Ishikawa (cell line): ENCODE data around the gene DAG1.

Experiments
- CEBPB ChIP-seq: IDR thresholded peaks from 2 replicates; pipeline ENCODE4 v1.6.1; 2012
- EP300 ChIP-seq: IDR thresholded peaks from 2 replicates; pipeline ENCODE4 v1.6.1; 2012; ENCODE audit warnings: borderline replicate concordance
- TCF12 ChIP-seq: IDR thresholded peaks from 2 replicates; pipeline ENCODE4 v1.6.1; 2012; ENCODE audit warnings: low read depth
- YY1 ChIP-seq: IDR thresholded peaks from 2 replicates; pipeline ENCODE4 v1.6.1; 2012; ENCODE audit warnings: low read depth
- TF ChIP-seq, protein P1 (sequence below): IDR thresholded peaks from 2 replicates; pipeline ENCODE4 v1.6.1; 2012
- TF ChIP-seq, protein P2 (sequence below): IDR thresholded peaks from 2 replicates; pipeline ENCODE4 v1.6.1; 2012

DNA sequence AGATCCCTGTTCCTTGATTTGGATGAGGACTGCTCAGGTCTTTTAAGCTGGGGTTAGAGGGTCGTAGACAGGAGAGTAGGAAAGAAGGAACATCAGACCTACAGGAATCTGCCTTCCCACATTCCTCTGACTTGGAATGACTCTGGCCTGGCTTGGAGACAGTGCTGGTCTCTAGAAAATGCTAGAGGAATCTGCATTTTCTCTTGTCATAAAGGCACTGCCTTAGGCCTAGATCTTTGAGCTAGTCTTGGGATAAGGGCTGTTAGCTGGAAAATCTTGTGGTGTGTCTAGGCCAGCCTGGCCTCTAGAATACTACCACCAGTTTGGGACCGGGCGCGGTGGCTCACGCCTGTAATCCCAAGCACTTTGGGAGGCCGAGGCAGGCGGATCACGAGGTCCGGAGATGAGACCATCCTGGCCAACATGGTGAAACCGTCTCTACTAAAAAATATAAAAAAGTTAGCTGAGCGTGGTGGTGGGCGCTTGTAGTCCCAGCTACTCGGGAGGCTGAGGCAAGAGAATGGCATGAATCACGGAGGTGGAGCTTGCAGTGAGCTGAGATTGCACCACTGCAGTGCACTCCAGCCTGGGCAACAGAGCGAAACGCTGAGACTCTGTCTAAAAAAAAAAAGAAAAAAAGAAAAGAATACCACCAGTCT, 66.9 kb downstream of the DAG1 start:
- TF ChIP-seq, protein P1, sequence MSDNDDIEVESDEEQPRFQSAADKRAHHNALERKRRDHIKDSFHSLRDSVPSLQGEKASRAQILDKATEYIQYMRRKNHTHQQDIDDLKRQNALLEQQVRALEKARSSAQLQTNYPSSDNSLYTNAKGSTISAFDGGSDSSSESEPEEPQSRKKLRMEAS: no peak
- TF ChIP-seq, protein P2, sequence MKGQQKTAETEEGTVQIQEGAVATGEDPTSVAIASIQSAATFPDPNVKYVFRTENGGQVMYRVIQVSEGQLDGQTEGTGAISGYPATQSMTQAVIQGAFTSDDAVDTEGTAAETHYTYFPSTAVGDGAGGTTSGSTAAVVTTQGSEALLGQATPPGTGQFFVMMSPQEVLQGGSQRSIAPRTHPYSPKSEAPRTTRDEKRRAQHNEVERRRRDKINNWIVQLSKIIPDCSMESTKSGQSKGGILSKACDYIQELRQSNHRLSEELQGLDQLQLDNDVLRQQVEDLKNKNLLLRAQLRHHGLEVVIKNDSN: no peak
- TF ChIP-seq EP300: no peak
- no peak for TF ChIP-seq CEBPB
- no peak for TF ChIP-seq YY1
- TF ChIP-seq TCF12: no peak
